PC-3 (cell line): Measurements from ENCODE around the gene SPAG7. TPM values are rescaled to one million over a fixed set of nuclear protein-coding genes. Genes with fewer than 3 reads are reported as not detected.

ENCODE experiments used
- ATAC-seq: fragments of 200-7000 bp; cut with Tn5 transposase; 2 replicates; pipeline ENCODE4 v1.9.1; 2020; ENCODE audit warnings: mild to moderate bottlenecking, moderate library complexity
- BruUV-seq: library from RNA; stranded (reverse); fragments of 400-500 nt; replicated peaks from 2 replicates; lab custom pipeline; 2021; lab: Mats Ljungman, UMichigan
- CTCF ChIA-PET: fragments of 300-600 bp; sonication (Branson Sonifier 250); formaldehyde crosslinking; loops from one replicate; lab custom pipeline; 2022; ENCODE audit warnings: antibody characterized with exemption; lab: Charles Lee
- POLR2A ChIA-PET: fragments of 300-600 bp; sonication (Branson Sonifier 250); formaldehyde crosslinking; loops from one replicate; lab custom pipeline; 2022; ENCODE audit warnings: antibody characterized with exemption; ENCODE audit not compliant: unreplicated experiment; lab: Charles Lee
- DNase-seq: peaks from one replicate; pipeline ENCODE4 v3.0.0-alpha.2; 2015
- H2AFZ ChIP-seq: fragments of 300-600 bp; sonication (generic); 2 replicates; pipeline ENCODE4 v1.6.0; 2016; ENCODE audit warnings: antibody characterized with exemption, low read length
- H3F3A ChIP-seq: fragments of 300-600 bp; sonication (generic); one replicate; pipeline ENCODE4 v1.6.0; 2017; ENCODE audit warnings: antibody characterized with exemption, low read length, control low read depth, mild to moderate bottlenecking; ENCODE audit not compliant: unreplicated experiment
- H3K27ac ChIP-seq: fragments of 300-600 bp; sonication (generic); 2 replicates; pipeline ENCODE4 v1.5.1; 2016; ENCODE audit warnings: mild to moderate bottlenecking, low read length
- H3K27me3 ChIP-seq: fragments of 300-600 bp; sonication (generic); 2 replicates; pipeline ENCODE4 v1.6.1; 2016; ENCODE audit warnings: low read length, mixed read lengths
- H3K36me3 ChIP-seq: fragments of 300-600 bp; sonication (generic); 2 replicates; pipeline ENCODE4 v1.6.1; 2016; ENCODE audit warnings: low read depth, mixed run types, low read length, mixed read lengths
- H3K4me1 ChIP-seq: fragments of 300-600 bp; sonication (generic); 2 replicates; pipeline ENCODE4 v1.5.1; 2016; ENCODE audit warnings: low read length; ENCODE audit not compliant: insufficient read depth
- H3K4me2 ChIP-seq: fragments of 300-600 bp; sonication (generic); 2 replicates; pipeline ENCODE4 v1.6.0; 2016; ENCODE audit warnings: low read length
- H3K4me3 ChIP-seq: fragments of 300-600 bp; sonication (generic); 2 replicates; pipeline ENCODE4 v1.5.1; 2016; ENCODE audit warnings: mild to moderate bottlenecking, low read length, mixed read lengths
- H3K79me2 ChIP-seq: fragments of 300-600 bp; sonication (generic); 2 replicates; pipeline ENCODE4 v1.6.1; 2017; ENCODE audit warnings: low read length, mixed read lengths
- H3K9ac ChIP-seq: fragments of 300-600 bp; sonication (generic); 2 replicates; pipeline ENCODE4 v1.6.0; 2016; ENCODE audit warnings: mild to moderate bottlenecking, low read length
- H3K9me2 ChIP-seq: fragments of 300-600 bp; sonication (generic); replicated peaks from 2 replicates; pipeline ENCODE4 v1.6.1; 2016; ENCODE audit warnings: mixed run types, low read length, mixed read lengths
- H3K9me3 ChIP-seq: fragments of 300-600 bp; sonication (generic); 2 replicates; pipeline ENCODE4 v1.6.1; 2016; ENCODE audit warnings: low read length, mixed read lengths
- H4K20me1 ChIP-seq: fragments of 300-600 bp; sonication (generic); 2 replicates; pipeline ENCODE4 v1.6.1; 2016; ENCODE audit warnings: low read length, mixed read lengths
- EZH2 ChIP-seq: fragments of 300-600 bp; sonication (generic); IDR thresholded peaks from one replicate; pipeline ENCODE4 v1.6.1; 2017; ENCODE audit warnings: antibody characterized with exemption, mild to moderate bottlenecking, low read length; ENCODE audit not compliant: unreplicated experiment
- EZH2phosphoT487 ChIP-seq: fragments of 300-600 bp; sonication (generic); IDR thresholded peaks from 2 replicates; pipeline ENCODE4 v1.6.1; 2018; ENCODE audit warnings: mild to moderate bottlenecking, antibody characterized with exemption, low read length, borderline replicate concordance
- intact Hi-C: fragments of 100-400 bp; cut with micrococcal nuclease; formaldehyde crosslinking; loops from 2 replicates; pipeline ENCODE4 v1.9.0; 2023
- total RNA-seq: library from RNA; depleted of rRNA; stranded (reverse); fragments of >200 nt; gene quantifications from 2 replicates; pipeline ENCODE4 v1.2.3, GENCODE V29; 2014
- TF ChIP-seq, protein P1 (sequence below): fragments of 300-600 bp; sonication (generic); conservative IDR thresholded peaks from 2 replicates; pipeline ENCODE4 v1.5.1; 2017; ENCODE audit warnings: antibody characterized with exemption, low read depth, mild to moderate bottlenecking, low read length

The SPAG7 gene
- total RNA-seq, 1 experiment from 2014 or later, result 44.1 TPM

DNA sequence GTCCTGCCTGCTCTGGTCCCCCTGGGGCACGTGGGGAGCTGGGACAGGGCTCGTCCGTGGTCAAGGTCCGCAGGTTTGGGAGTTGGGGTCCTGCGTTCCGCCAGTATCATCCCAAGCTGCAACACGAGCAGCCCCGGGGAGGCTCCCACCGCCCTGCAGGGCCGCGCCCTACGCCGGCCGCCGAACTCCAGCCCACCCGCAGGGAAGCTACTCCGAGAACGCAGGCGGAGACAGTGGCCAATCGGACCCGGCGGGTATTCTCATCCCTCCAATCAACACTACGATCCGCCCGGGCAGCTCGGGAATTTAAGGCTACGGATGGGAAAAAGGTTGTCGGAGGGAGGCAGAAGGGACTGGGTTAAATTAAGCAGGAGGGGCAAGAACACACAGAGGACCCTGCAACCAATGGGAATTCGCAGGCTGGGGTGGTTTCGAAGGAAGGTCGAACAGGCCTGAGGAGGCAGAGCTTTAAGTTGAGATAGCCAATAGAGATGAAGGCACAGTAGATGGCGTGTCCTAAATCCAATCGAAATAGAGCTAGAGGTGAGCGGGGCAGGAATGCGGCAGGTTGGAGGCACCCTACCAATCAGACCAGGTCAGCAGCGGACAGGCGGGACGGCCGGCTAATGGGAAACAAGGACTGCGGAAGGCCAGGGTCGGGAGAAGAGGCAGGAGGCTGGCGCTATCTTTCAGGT is 626 bp downstream of the SPAG7 start:
- Histone ChIP-seq H3K79me2 (peaks cover 12% of the 10 kb centered on the region; the same call in 1 of the 2 replicates), H3K9me3 (no peaks in the 10 kb centered on the region), H3K4me3 (peak overlapping the region; percentile 79), H3K27ac (peak overlapping the region; percentile 92), H3K9me2 (no peaks in the 10 kb centered on the region), H3K27me3 (no peaks in the 10 kb centered on the region), H3F3A (no peaks in the 10 kb centered on the region), H2AFZ (peak overlapping the region; percentile 75), H3K36me3 (no peaks in the 10 kb centered on the region; the same call in 1 of the 2 replicates), H3K9ac (peak overlapping the region; percentile 92), H4K20me1 (no peaks in the 10 kb centered on the region), H3K4me1 (peaks cover 23% of the 10 kb centered on the region), H3K4me2 (peak overlapping the region; percentile 98)
- ATAC-seq (peak; percentile 88), DNase-seq (peak; percentile 96)
- CTCF ChIA-PET, result interaction anchor here (0.6 to 2.3 kb wide), 4 partner anchors 27 to 142 kb away, joined by 3 to 11 read pairs (median 4); partner anchors contain the start of genes RNF167 and SLC25A11
- BruUV-seq, result TSS peak; percentile 63
- TF ChIP-seq, protein P1, sequence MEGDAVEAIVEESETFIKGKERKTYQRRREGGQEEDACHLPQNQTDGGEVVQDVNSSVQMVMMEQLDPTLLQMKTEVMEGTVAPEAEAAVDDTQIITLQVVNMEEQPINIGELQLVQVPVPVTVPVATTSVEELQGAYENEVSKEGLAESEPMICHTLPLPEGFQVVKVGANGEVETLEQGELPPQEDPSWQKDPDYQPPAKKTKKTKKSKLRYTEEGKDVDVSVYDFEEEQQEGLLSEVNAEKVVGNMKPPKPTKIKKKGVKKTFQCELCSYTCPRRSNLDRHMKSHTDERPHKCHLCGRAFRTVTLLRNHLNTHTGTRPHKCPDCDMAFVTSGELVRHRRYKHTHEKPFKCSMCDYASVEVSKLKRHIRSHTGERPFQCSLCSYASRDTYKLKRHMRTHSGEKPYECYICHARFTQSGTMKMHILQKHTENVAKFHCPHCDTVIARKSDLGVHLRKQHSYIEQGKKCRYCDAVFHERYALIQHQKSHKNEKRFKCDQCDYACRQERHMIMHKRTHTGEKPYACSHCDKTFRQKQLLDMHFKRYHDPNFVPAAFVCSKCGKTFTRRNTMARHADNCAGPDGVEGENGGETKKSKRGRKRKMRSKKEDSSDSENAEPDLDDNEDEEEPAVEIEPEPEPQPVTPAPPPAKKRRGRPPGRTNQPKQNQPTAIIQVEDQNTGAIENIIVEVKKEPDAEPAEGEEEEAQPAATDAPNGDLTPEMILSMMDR, result no peak
- TF ChIP-seq EZH2phosphoT487, result no peak
- no peak for TF ChIP-seq EZH2
- POLR2A ChIA-PET, result interaction anchor here (1.0 to 1.4 kb wide), 5 partner anchors 17 to 177 kb away, joined by 3 to 8 read pairs (median 5); partner anchors contain the start of genes PFN1, RNF167 and SLC25A11
- intact Hi-C loops, result loop anchor here (1.0 kb wide), 2 partner anchors 18 to 58 kb away; no protein-coding TSS in a partner anchor

DNA sequence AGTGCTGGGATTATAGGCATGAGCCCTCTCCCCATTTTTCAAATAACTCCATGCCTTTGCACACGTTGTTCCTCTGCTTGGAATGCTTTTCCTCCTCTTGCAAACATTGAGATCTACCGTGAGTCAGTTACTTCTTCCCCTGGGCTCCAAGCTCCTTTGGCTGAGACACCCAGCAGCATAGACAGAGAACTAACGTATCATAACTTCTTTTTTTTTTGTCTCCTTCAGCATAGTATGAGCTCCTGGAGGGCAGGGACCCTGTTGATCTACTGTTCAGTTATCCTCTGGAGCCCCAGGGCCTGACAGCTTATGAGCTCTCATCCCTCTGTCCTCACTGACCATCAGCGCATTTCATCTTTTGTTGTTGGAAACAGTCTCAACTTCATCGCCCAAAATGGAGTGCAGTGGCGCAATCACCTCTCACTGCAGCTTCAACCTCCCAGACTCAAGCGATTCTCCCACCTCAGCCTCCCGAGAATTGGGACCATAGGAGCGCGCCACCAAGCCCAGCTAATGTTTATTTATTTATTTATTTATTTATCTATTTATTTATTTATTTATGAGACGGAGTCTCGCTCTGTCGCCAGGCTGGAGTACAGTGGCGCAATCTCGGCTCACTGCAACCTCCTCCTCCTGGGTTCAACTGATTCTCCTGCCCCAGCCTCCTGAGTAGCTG is 2.2 kb downstream of the SPAG7 start:
- Histone ChIP-seq H3K27me3 (no peaks in the 10 kb centered on the region), H3K9me3 (no peaks in the 10 kb centered on the region), H3K36me3 (no peaks in the 10 kb centered on the region; the same call in 1 of the 2 replicates), H3K27ac (no peak overlapping the region), H2AFZ (no peak overlapping the region), H3K4me3 (no peak overlapping the region), H4K20me1 (no peaks in the 10 kb centered on the region), H3F3A (no peaks in the 10 kb centered on the region), H3K9me2 (no peaks in the 10 kb centered on the region), H3K79me2 (peaks cover 12% of the 10 kb centered on the region; the same call in 1 of the 2 replicates), H3K4me2 (no peak overlapping the region), H3K9ac (no peak overlapping the region), H3K4me1 (peaks cover 23% of the 10 kb centered on the region)
- ChIA-PET CTCF (interaction anchor here (2.3 kb wide), 1 partner anchor 56 kb away, joined by 11 read pairs; no protein-coding TSS in a partner anchor), POLR2A (interaction anchor here (0.6 kb wide), 1 partner anchor 20 kb away, joined by 3 read pairs; no protein-coding TSS in a partner anchor)
- BruUV-seq, result no TSS peak
- intact Hi-C loops, result no loop called here
- ATAC-seq (no peak), DNase-seq (no peak)
- TF ChIP-seq EZH2phosphoT487 (no peak), EZH2 (no peak)
- TF ChIP-seq, protein P1, result no peak
